RKO (cell line): ENCODE results near the gene CTAGE15.
"Not testable (repeated sequence)": the region's sequence is repeated elsewhere in the genome, so short reads cannot be mapped to it uniquely, and the experiment has no call there.

Source experiments
- DNase-seq: peaks from one replicate; pipeline ENCODE4 v3.0.0-alpha.2; 2016; ENCODE audit warnings: low spot score

The CTAGE15 gene

GRCh38 chr7:143571501-143571900 lies at the start of gene CTAGE15:
TSS of gene CTAGE15 (plus strand) at chr7:143571801. CDS start at chr7:143571818, 17 bp downstream.
- DNase-seq = not testable (repeated sequence)

GRCh38 chr7:143522309-143522916 lies 49.2 kb upstream of the CTAGE15 start:
- DNase-seq = not testable (repeated sequence)

GRCh38 chr7:143531169-143531926 lies 40.3 kb upstream of the CTAGE15 start:
- not testable (repeated sequence) for DNase-seq

- DNase-seq = not testable (repeated sequence)
Observed at GRCh38 chr7:143531932-143532331, 39.7 kb upstream of the CTAGE15 start.

GRCh38 chr7:143533213-143533839 lies 38.3 kb upstream of the CTAGE15 start:
- DNase-seq = not testable (repeated sequence)

- DNase-seq = not testable (repeated sequence)
Observed at GRCh38 chr7:143536443-143536842, 35.2 kb upstream of the CTAGE15 start.

GRCh38 chr7:143543288-143544038 lies 28.1 kb upstream of the CTAGE15 start:
- not testable (repeated sequence) for DNase-seq

- DNase-seq = not testable (repeated sequence)
Observed at GRCh38 chr7:143555968-143556367, 15.6 kb upstream of the CTAGE15 start.

GRCh38 chr7:143563306-143563705 lies 8.3 kb upstream of the CTAGE15 start:
- not testable (repeated sequence) for DNase-seq

GRCh38 chr7:143566001-143566400 lies 5.6 kb upstream of the CTAGE15 start:
- not testable (repeated sequence) for DNase-seq

GRCh38 chr7:143588183-143588582 lies 16.6 kb downstream of the CTAGE15 start:
- DNase-seq = not testable (repeated sequence)

- DNase-seq = not testable (repeated sequence)
Observed at GRCh38 chr7:143589897-143590296, 18.3 kb downstream of the CTAGE15 start.

GRCh38 chr7:143598086-143598485 lies 26.5 kb downstream of the CTAGE15 start:
- DNase-seq = not testable (repeated sequence)

GRCh38 chr7:143603549-143603948 lies 31.9 kb downstream of the CTAGE15 start:
- not testable (repeated sequence) for DNase-seq

GRCh38 chr7:143606088-143606487 lies 34.5 kb downstream of the CTAGE15 start:
- not testable (repeated sequence) for DNase-seq

- DNase-seq = not testable (repeated sequence)
Observed at GRCh38 chr7:143615545-143615944, 43.9 kb downstream of the CTAGE15 start.

- DNase-seq = not testable (repeated sequence)
Observed at GRCh38 chr7:143617204-143617603, 45.6 kb downstream of the CTAGE15 start.

- DNase-seq = not testable (repeated sequence)
Observed at GRCh38 chr7:143620058-143620457, 48.5 kb downstream of the CTAGE15 start.

- not testable (repeated sequence) for DNase-seq
Observed at GRCh38 chr7:143620646-143621045, 49.0 kb downstream of the CTAGE15 start, which contains the start of gene TCAF2. TSS of gene TCAF2 (plus strand) at chr7:143620974.

GRCh38 chr7:143621175-143621574 lies 49.6 kb downstream of the CTAGE15 start:
- DNase-seq = not testable (repeated sequence)

- not testable (repeated sequence) for DNase-seq
Observed at GRCh38 chr7:143622130-143622529, 50.5 kb downstream of the CTAGE15 start.
